Small intestine (tissue), 7 donors: ENCODE results near the gene MTHFD1L. TPM values are rescaled to one million over a fixed set of nuclear protein-coding genes. Genes with fewer than 3 reads are reported as not detected.

Experiments used
- DNase-seq, 2 donors: peaks; one replicate each; pipeline versions ENCODE4 v3.0.0 to v3.0.0-alpha.2; 2013
- FAIRE-seq: peaks from 2 replicates; lab custom pipeline; 2012; peaks lifted over from hg19 to GRCh38; lab: Jason Lieb, UNC
- H3K27ac ChIP-seq, 3 donors: one replicate each; pipeline ENCODE4 v1.5.1; 2013; ENCODE audit warnings: low read length in 2 of 3, mild to moderate bottlenecking in 2 of 3, control low read depth in 1 of 3, inconsistent platforms in 1 of 3, low read depth in 1 of 3, moderate library complexity in 1 of 3
- H3K27me3 ChIP-seq, 3 donors: one replicate each; pipeline ENCODE4 v1.6.1; 2013; ENCODE audit warnings: low read length in 3 of 3, inconsistent platforms in 1 of 3; ENCODE audit not compliant: control insufficient read depth in 3 of 3, insufficient read depth in 3 of 3
- H3K36me3 ChIP-seq, 3 donors: one replicate each; pipeline ENCODE4 v1.6.1; 2013; ENCODE audit warnings: low read length in 3 of 3, inconsistent platforms in 1 of 3, low read depth in 1 of 3, mild to moderate bottlenecking in 1 of 3, moderate library complexity in 1 of 3; ENCODE audit not compliant: control insufficient read depth in 3 of 3, insufficient read depth in 2 of 3
- H3K4me1 ChIP-seq, 3 donors: one replicate each; pipeline ENCODE4 v1.6.1; 2013; ENCODE audit warnings: low read length in 2 of 3, inconsistent platforms in 1 of 3, low read depth in 1 of 3, mild to moderate bottlenecking in 1 of 3, moderate library complexity in 1 of 3; ENCODE audit not compliant: control insufficient read depth in 3 of 3, insufficient read depth in 2 of 3
- H3K4me3 ChIP-seq, 3 donors: one replicate each; pipeline ENCODE4 v1.5.1; 2013; ENCODE audit warnings: low read length in 3 of 3, control low read depth in 1 of 3, inconsistent platforms in 1 of 3, low read depth in 1 of 3, mild to moderate bottlenecking in 1 of 3, moderate library complexity in 1 of 3
- H3K9me3 ChIP-seq, 2 donors: one replicate each; pipeline ENCODE4 v1.6.1; 2013; ENCODE audit warnings: low read depth in 1 of 2, low read length in 1 of 2; ENCODE audit not compliant: control insufficient read depth in 2 of 2, insufficient read depth in 1 of 2
- WGBS, 3 donors: extraction: QIAGEN DNeasy Blood & Tissue Kit; methylation state at CpG; one replicate each; pipeline ENCODE4 v1.1.7; 2013; 5-methylcytosine and 5-hydroxymethylcytosine counted together
- polyA plus RNA-seq, 4 donors: library from polyadenylated mRNA; stranded (reverse) in 3 of 4; unstranded in 1 of 4; fragments of 200-250 nt in 3 of 4; fragments of 120-200 nt in 1 of 4; gene quantifications; one replicate each; pipeline versions ENCODE4 v1.2.1 to v1.2.3, GENCODE V29; 2013
- donor health status: healthy with polysubstance abuse.
- donor health status: control.
- donor health status: control.
- donor health status: Bipolar disorder and iron deficiency.
- donor health status: healthy.

The MTHFD1L gene
- polyA plus RNA-seq, 4 donors = 0.89 to 14.2 (median 4.7) TPM

- FAIRE-seq = no peak
- 86 to 91% (median 87%) methylated on average over 5 of the region's 5 CpGs for WGBS, 3 donors
Observed at GRCh38 chr6:151128763-151129370, 263.4 kb downstream of the MTHFD1L start.

GRCh38 chr6:151130329-151130728, 264.8 kb downstream of the MTHFD1L start:
- Histone ChIP-seq H3K9me3 (peaks cover 0 to 18% of the 10 kb centered on the region in 2 donors), H3K4me1 (peaks cover 0 to 7% (median 2%) of the 10 kb centered on the region in 3 donors), H3K4me3 (no peak overlapping the region), H3K27ac (no peak overlapping the region), H3K27me3 (no peaks in the 10 kb centered on the region), H3K36me3 (no peaks in the 10 kb centered on the region)
- FAIRE-seq (no peak), DNase-seq (no peak)
- WGBS, 3 donors = 78 to 92% (median 87%) methylated on average over 6 of the region's 6 CpGs

More at GRCh38 chr6:151128763-151129370, 263.4 kb downstream of the MTHFD1L start:
- H3K9me3 ChIP-seq = peaks cover 0 to 14% of the 10 kb centered on the region in 2 donors
- no peaks in the 10 kb centered on the region for H3K36me3 ChIP-seq
- peaks cover 0 to 12% (median 2%) of the 10 kb centered on the region in 3 donors for H3K4me1 ChIP-seq
- H3K4me3 ChIP-seq = no peak overlapping the region
- H3K27ac ChIP-seq = no peak overlapping the region
- DNase-seq = no peak
- no peaks in the 10 kb centered on the region for H3K27me3 ChIP-seq

GRCh38 chr6:151131324-151132007, 266.0 kb downstream of the MTHFD1L start:
- FAIRE-seq = no peak
- 92 to 96% (median 93%) methylated on average over 3 of the region's 3 CpGs for WGBS, 3 donors
- DNase-seq = no peak

GRCh38 chr6:151136141-151136755, 270.7 kb downstream of the MTHFD1L start:
- peak; percentile 41 to 46 for DNase-seq
- Histone ChIP-seq H3K4me1 (peaks cover 0 to 2% (median 0%) of the 10 kb centered on the region in 3 donors), H3K27ac (peak overlapping the region in 1 of 3 donors; percentile 24), H3K36me3 (no peaks in the 10 kb centered on the region), H3K27me3 (no peaks in the 10 kb centered on the region), H3K4me3 (no peak overlapping the region), H3K9me3 (peaks cover 0 to 13% of the 10 kb centered on the region in 2 donors)
- FAIRE-seq = no peak
- 11 to 36% (median 25%) methylated on average over 12 of the region's 12 CpGs for WGBS, 3 donors

More at GRCh38 chr6:151131324-151132007, 266.0 kb downstream of the MTHFD1L start:
- no peak overlapping the region for H3K27ac ChIP-seq
- peaks cover 0 to under 1% (median 0%) of the 10 kb centered on the region in 3 donors for H3K4me1 ChIP-seq
- no peaks in the 10 kb centered on the region for H3K36me3 ChIP-seq
- peaks cover 0 to 20% of the 10 kb centered on the region in 2 donors for H3K9me3 ChIP-seq
- H3K4me3 ChIP-seq = no peak overlapping the region
- H3K27me3 ChIP-seq = no peaks in the 10 kb centered on the region

- Histone ChIP-seq H3K4me3 (no peak overlapping the region), H3K4me1 (peaks cover 0 to 2% (median 0%) of the 10 kb centered on the region in 3 donors), H3K36me3 (no peaks in the 10 kb centered on the region), H3K27ac (no peak overlapping the region), H3K27me3 (no peaks in the 10 kb centered on the region), H3K9me3 (peaks cover 0 to 11% of the 10 kb centered on the region in 2 donors)
- 87 to 90% (median 89%) methylated on average over 6 of the region's 6 CpGs for WGBS, 3 donors
- DNase-seq (no peak), FAIRE-seq (no peak)
Observed at GRCh38 chr6:151137542-151137941, 272.0 kb downstream of the MTHFD1L start.

GRCh38 chr6:151139524-151139923, 274.0 kb downstream of the MTHFD1L start:
- DNase-seq = no peak
- WGBS, 3 donors = 84 to 92% (median 86%) methylated on average over 11 of the region's 11 CpGs
- Histone ChIP-seq H3K36me3 (no peaks in the 10 kb centered on the region), H3K27me3 (no peaks in the 10 kb centered on the region), H3K27ac (no peak overlapping the region), H3K4me1 (peaks cover 0 to 2% (median 0%) of the 10 kb centered on the region in 3 donors), H3K4me3 (no peak overlapping the region), H3K9me3 (peaks cover 0 to 5% of the 10 kb centered on the region in 2 donors)
- no peak for FAIRE-seq

- Histone ChIP-seq H3K36me3 (no peaks in the 10 kb centered on the region), H3K9me3 (no peaks in the 10 kb centered on the region), H3K4me3 (no peak overlapping the region), H3K4me1 (peaks cover 0 to 2% (median 0%) of the 10 kb centered on the region in 3 donors), H3K27me3 (no peaks in the 10 kb centered on the region), H3K27ac (no peak overlapping the region)
- DNase-seq (no peak), FAIRE-seq (no peak)
- WGBS, 3 donors = 74 to 93% (median 79%) methylated on average over 3 of the region's 3 CpGs
Observed at GRCh38 chr6:151140767-151141166, 275.3 kb downstream of the MTHFD1L start.

GRCh38 chr6:151141685-151142084, 276.2 kb downstream of the MTHFD1L start:
- no peak for FAIRE-seq
- no peaks in the 10 kb centered on the region for H3K36me3 ChIP-seq
- WGBS, 3 donors = 58 to 67% (median 62%) methylated on average over 5 of the region's 5 CpGs
- DNase-seq = no peak
- peak overlapping the region in 1 of 3 donors; percentile 28 for H3K27ac ChIP-seq
- no peak overlapping the region for H3K4me3 ChIP-seq
- H3K27me3 ChIP-seq = no peaks in the 10 kb centered on the region
- H3K4me1 ChIP-seq = peaks cover 0 to under 1% (median 0%) of the 10 kb centered on the region in 3 donors
- no peaks in the 10 kb centered on the region for H3K9me3 ChIP-seq
